CD8-positive, alpha-beta memory T cell (primary cell): Measurements from ENCODE around the gene RNF220. TPM values are rescaled to one million over a fixed set of nuclear protein-coding genes. Genes with fewer than 3 reads are reported as not detected.

Source experiments
- CTCF ChIA-PET: fragments of 350-600 bp; sonication (Branson Sonifier 250); formaldehyde crosslinking; loops from one replicate; lab custom pipeline; 2021; ENCODE audit warnings: antibody characterized with exemption; lab: Charles Lee
- POLR2A ChIA-PET: fragments of 350-600 bp; sonication (Branson Sonifier 250); formaldehyde crosslinking; loops from one replicate; lab custom pipeline; 2021; ENCODE audit warnings: antibody characterized with exemption; lab: Charles Lee
- DNase-seq, 5 donors: peaks; one replicate each; pipeline versions ENCODE4 v3.0.0 to v3.0.0-alpha.2; 2020 to 2022; ENCODE audit warnings: mixed read lengths in 1 of 5
- H3K27ac ChIP-seq: one replicate; pipeline ENCODE4 v1.7.0; 2013; ENCODE audit warnings: low read depth, mild to moderate bottlenecking, low read length, moderate library complexity
- H3K27me3 ChIP-seq: 2 replicates; pipeline ENCODE4 v1.7.0; 2013; ENCODE audit warnings: low read length, mild to moderate bottlenecking; ENCODE audit not compliant: insufficient read depth, poor library complexity, severe bottlenecking
- H3K36me3 ChIP-seq: 2 replicates; pipeline ENCODE4 v1.7.0; 2013; ENCODE audit warnings: mild to moderate bottlenecking, low read length, moderate library complexity; ENCODE audit not compliant: insufficient read depth
- H3K4me1 ChIP-seq: 2 replicates; pipeline ENCODE4 v1.7.0; 2013; ENCODE audit warnings: mild to moderate bottlenecking, low read length, moderate library complexity; ENCODE audit not compliant: insufficient read depth
- H3K4me3 ChIP-seq: 2 replicates; pipeline ENCODE4 v1.7.0; 2013; ENCODE audit warnings: mild to moderate bottlenecking, low read length
- H3K9me3 ChIP-seq: 2 replicates; pipeline ENCODE4 v1.7.0; 2013; ENCODE audit warnings: mild to moderate bottlenecking, low read length
- H3K27ac Mint-ChIP-seq, 8 donors: one replicate each; pipeline ENCODE4 v1.8.0; 2020 to 2021; ENCODE audit warnings: mixed read lengths in 8 of 8, mild to moderate bottlenecking in 6 of 8, inconsistent platforms in 3 of 8, moderate library complexity in 3 of 8
- H3K27me3 Mint-ChIP-seq, 2 donors: one replicate each; pipeline ENCODE4 v1.8.0; 2020 to 2021; ENCODE audit warnings: mixed read lengths in 2 of 2, mild to moderate bottlenecking in 1 of 2, moderate library complexity in 1 of 2
- H3K36me3 Mint-ChIP-seq, 3 donors: one replicate each; pipeline ENCODE4 v1.8.0; 2020 to 2021; ENCODE audit warnings: mixed read lengths in 3 of 3, inconsistent platforms in 1 of 3, mild to moderate bottlenecking in 1 of 3
- H3K4me1 Mint-ChIP-seq, 3 donors: one replicate each; pipeline ENCODE4 v1.8.0; 2020 to 2021; ENCODE audit warnings: mixed read lengths in 3 of 3, inconsistent platforms in 1 of 3, mild to moderate bottlenecking in 1 of 3
- H3K4me3 Mint-ChIP-seq, 7 donors: one replicate each; pipeline ENCODE4 v1.8.0; 2020 to 2021; ENCODE audit warnings: mixed read lengths in 7 of 7, mild to moderate bottlenecking in 6 of 7, moderate library complexity in 4 of 7, inconsistent platforms in 2 of 7
- H3K9me3 Mint-ChIP-seq, 5 donors: one replicate each; pipeline ENCODE4 v1.8.0; 2020 to 2022; ENCODE audit warnings: mixed read lengths in 5 of 5, mild to moderate bottlenecking in 3 of 5, moderate library complexity in 2 of 5, inconsistent platforms in 1 of 5
- polyA plus RNA-seq: library from polyadenylated mRNA; unstranded; fragments of 300-500 nt; fragmentation: Illumina TruSeq; gene quantifications from one replicate; pipeline ENCODE4 v1.2.3, GENCODE V29; 2021
- total RNA-seq, 2 experiments: library from RNA; stranded (reverse); gene quantifications; one replicate each; pipeline ENCODE4 v1.2.3, GENCODE V29; 2021

The RNF220 gene
- total and polyA plus RNA-seq, 3 experiments from 2014 or later: 104 to 115 (median 115) TPM

GRCh38 chr1:44645476-44646244 is 240.6 kb downstream of the RNF220 start:
- peaks cover 0 to 7% (median 0%) of the 10 kb centered on the region in 3 donors for H3K4me1 Mint-ChIP-seq
- POLR2A ChIA-PET: no interaction called here
- Histone ChIP-seq H3K4me3 (no peak overlapping the region), H3K9me3 (no peaks in the 10 kb centered on the region), H3K4me1 (no peaks in the 10 kb centered on the region), H3K36me3 (peaks cover 48% of the 10 kb centered on the region), H3K27me3 (no peaks in the 10 kb centered on the region), H3K27ac (no peak overlapping the region)
- H3K27ac Mint-ChIP-seq: peak overlapping the region in 2 of 8 donors; percentile 38 to 71
- CTCF ChIA-PET: no interaction called here
- peaks cover 6 to 99% (median 13%) of the 10 kb centered on the region in 3 donors for H3K36me3 Mint-ChIP-seq
- DNase-seq: no peak
- H3K9me3 Mint-ChIP-seq: peaks cover 0 to 1% (median 0%) of the 10 kb centered on the region in 5 donors
- no peak overlapping the region for H3K4me3 Mint-ChIP-seq
- no peaks in the 10 kb centered on the region for H3K27me3 Mint-ChIP-seq

- H3K27ac ChIP-seq: no peak overlapping the region
Measured at GRCh38 chr1:44646261-44647110, 241.4 kb downstream of the RNF220 start.

GRCh38 chr1:44647896-44648295 is 242.8 kb downstream of the RNF220 start:
- H3K36me3 Mint-ChIP-seq: peaks cover 6 to 91% (median 14%) of the 10 kb centered on the region in 3 donors

More at GRCh38 chr1:44646261-44647110, 241.4 kb downstream of the RNF220 start:
- Mint-ChIP-seq H3K4me3 (no peak overlapping the region), H3K27ac (peak overlapping the region in 3 of 8 donors; percentile 63 to 82 (median 75)), H3K36me3 (peaks cover 6 to 99% (median 14%) of the 10 kb centered on the region in 3 donors), H3K27me3 (no peaks in the 10 kb centered on the region), H3K9me3 (peaks cover 0 to 1% (median 0%) of the 10 kb centered on the region in 5 donors), H3K4me1 (peaks cover 0 to 7% (median 0%) of the 10 kb centered on the region in 3 donors)
- ChIA-PET POLR2A (no interaction called here), CTCF (interaction anchor here (0.9 to 1.7 kb wide), 3 partner anchors 12 to 268 kb away, joined by 3 to 8 read pairs (median 3); no protein-coding TSS in a partner anchor)
- H3K4me1 ChIP-seq: no peaks in the 10 kb centered on the region
- peaks cover 46% of the 10 kb centered on the region for H3K36me3 ChIP-seq
- no peak for DNase-seq
- H3K4me3 ChIP-seq: no peak overlapping the region
- no peaks in the 10 kb centered on the region for H3K27me3 ChIP-seq
- H3K9me3 ChIP-seq: no peaks in the 10 kb centered on the region

GRCh38 chr1:44648529-44649250 is 243.6 kb downstream of the RNF220 start:
- CTCF ChIA-PET: interaction anchor here (1.2 to 1.3 kb wide), 2 partner anchors 10 to 77 kb away, joined by 3 read pairs; no protein-coding TSS in a partner anchor

More at GRCh38 chr1:44647896-44648295, 242.8 kb downstream of the RNF220 start:
- Histone ChIP-seq H3K27me3 (no peaks in the 10 kb centered on the region), H3K9me3 (no peaks in the 10 kb centered on the region), H3K4me3 (no peak overlapping the region), H3K36me3 (peaks cover 32% of the 10 kb centered on the region), H3K4me1 (no peaks in the 10 kb centered on the region), H3K27ac (no peak overlapping the region)
- no peak overlapping the region for H3K4me3 Mint-ChIP-seq
- ChIA-PET CTCF (interaction anchor here (0.8 to 1.7 kb wide), 4 partner anchors 9 to 76 kb away, joined by 3 to 8 read pairs (median 3); no protein-coding TSS in a partner anchor), POLR2A (no interaction called here)
- peaks cover 0 to 5% (median 0%) of the 10 kb centered on the region in 3 donors for H3K4me1 Mint-ChIP-seq
- no peaks in the 10 kb centered on the region for H3K9me3 Mint-ChIP-seq
- H3K27me3 Mint-ChIP-seq: no peaks in the 10 kb centered on the region
- peak overlapping the region in 5 of 8 donors; percentile 5 to 92 (median 74) for H3K27ac Mint-ChIP-seq
- DNase-seq: no peak

GRCh38 chr1:44649788-44650158 is 244.7 kb downstream of the RNF220 start:
- Histone ChIP-seq H3K36me3 (peaks cover 26% of the 10 kb centered on the region), H3K4me3 (no peak overlapping the region), H3K9me3 (no peaks in the 10 kb centered on the region), H3K27ac (no peak overlapping the region), H3K27me3 (no peaks in the 10 kb centered on the region), H3K4me1 (no peaks in the 10 kb centered on the region)
- DNase-seq: no peak
- peaks cover 0 to 83% (median 10%) of the 10 kb centered on the region in 3 donors for H3K36me3 Mint-ChIP-seq
- CTCF ChIA-PET: interaction anchor here (1.1 to 3.9 kb wide), 4 partner anchors 14 to 603 kb away, joined by 3 to 26 read pairs (median 4); no protein-coding TSS in a partner anchor
- peak overlapping the region in 1 of 8 donors; percentile 54 for H3K27ac Mint-ChIP-seq
- no peaks in the 10 kb centered on the region for H3K27me3 Mint-ChIP-seq
- POLR2A ChIA-PET: no interaction called here
- no peaks in the 10 kb centered on the region for H3K9me3 Mint-ChIP-seq
- no peak overlapping the region for H3K4me3 Mint-ChIP-seq
- peaks cover 0 to 1% (median 0%) of the 10 kb centered on the region in 3 donors for H3K4me1 Mint-ChIP-seq

More at GRCh38 chr1:44648529-44649250, 243.6 kb downstream of the RNF220 start:
- H3K36me3 Mint-ChIP-seq: peaks cover 6 to 85% (median 11%) of the 10 kb centered on the region in 3 donors
- no peak for DNase-seq
- Histone ChIP-seq H3K27ac (no peak overlapping the region), H3K36me3 (peaks cover 26% of the 10 kb centered on the region), H3K9me3 (no peaks in the 10 kb centered on the region), H3K4me1 (no peaks in the 10 kb centered on the region), H3K27me3 (no peaks in the 10 kb centered on the region), H3K4me3 (no peak overlapping the region)
- H3K27me3 Mint-ChIP-seq: no peaks in the 10 kb centered on the region
- H3K27ac Mint-ChIP-seq: peak overlapping the region in 7 of 8 donors; percentile 5 to 52 (median 33)
- H3K4me3 Mint-ChIP-seq: no peak overlapping the region
- H3K9me3 Mint-ChIP-seq: no peaks in the 10 kb centered on the region
- POLR2A ChIA-PET: no interaction called here
- H3K4me1 Mint-ChIP-seq: peaks cover 0 to 1% (median 0%) of the 10 kb centered on the region in 3 donors

GRCh38 chr1:44650159-44650831 is 245.2 kb downstream of the RNF220 start:
- Mint-ChIP-seq H3K4me3 (no peak overlapping the region), H3K36me3 (peaks cover 0 to 79% (median 7%) of the 10 kb centered on the region in 3 donors), H3K27me3 (no peaks in the 10 kb centered on the region), H3K4me1 (peaks cover 0 to 1% (median 0%) of the 10 kb centered on the region in 3 donors), H3K9me3 (no peaks in the 10 kb centered on the region), H3K27ac (no peak overlapping the region)
- DNase-seq: no peak
- H3K9me3 ChIP-seq: no peaks in the 10 kb centered on the region
- POLR2A ChIA-PET: no interaction called here
- H3K4me3 ChIP-seq: no peak overlapping the region
- H3K4me1 ChIP-seq: no peaks in the 10 kb centered on the region
- H3K36me3 ChIP-seq: peaks cover 26% of the 10 kb centered on the region
- H3K27me3 ChIP-seq: no peaks in the 10 kb centered on the region
- CTCF ChIA-PET: interaction anchor here (1.1 to 3.9 kb wide), 7 partner anchors 9 to 603 kb away, joined by 3 to 52 read pairs (median 26); partner anchors contain the start of genes ARMH1 and TMEM53
- H3K27ac ChIP-seq: no peak overlapping the region

GRCh38 chr1:44651069-44651468 is 246.0 kb downstream of the RNF220 start:
- Histone ChIP-seq H3K27me3 (no peaks in the 10 kb centered on the region), H3K4me1 (no peaks in the 10 kb centered on the region), H3K9me3 (no peaks in the 10 kb centered on the region), H3K27ac (no peak overlapping the region), H3K4me3 (no peak overlapping the region), H3K36me3 (peaks cover 26% of the 10 kb centered on the region)
- Mint-ChIP-seq H3K9me3 (no peaks in the 10 kb centered on the region), H3K36me3 (peaks cover 0 to 75% (median 7%) of the 10 kb centered on the region in 3 donors), H3K27ac (peak overlapping the region in 1 of 8 donors; percentile 15), H3K4me3 (no peak overlapping the region), H3K27me3 (no peaks in the 10 kb centered on the region), H3K4me1 (peaks cover 0 to 1% (median 0%) of the 10 kb centered on the region in 3 donors)
- CTCF ChIA-PET: interaction anchor here (1.3 to 3.9 kb wide), 11 partner anchors 10 to 273 kb away, joined by 3 to 52 read pairs (median 26); partner anchors contain the start of genes ARMH1 and TMEM53
- POLR2A ChIA-PET: no interaction called here
- no peak for DNase-seq
